Prostate gland (tissue), 2 donors: ENCODE data around the gene MED8.

Experiments
- POLR2A ChIP-seq: fragments of 450-650 bp; IDR thresholded peaks from one replicate; pipeline ENCODE4 v1.6.1; 2016; ENCODE audit warnings: antibody characterized with exemption, mild to moderate bottlenecking
- POLR2AphosphoS5 ChIP-seq: sonication (generic); formaldehyde crosslinking; IDR thresholded peaks from one replicate; pipeline ENCODE4 v1.6.1; 2017; ENCODE audit warnings: antibody characterized with exemption
- TF ChIP-seq, protein P1 (sequence below), 4 experiments: fragments of 200-600 bp in 2 of 4; fragments of 450-650 bp in 2 of 4; sonication (generic) in 2 of 4; IDR thresholded peaks; 1 replicate in 3 of 4; 2 replicates in 1 of 4; pipeline ENCODE4 v1.5.1; 2016 to 2019; ENCODE audit warnings: antibody characterized with exemption in 4 of 4, mild to moderate bottlenecking in 2 of 4, moderate library complexity in 2 of 4

DNA sequence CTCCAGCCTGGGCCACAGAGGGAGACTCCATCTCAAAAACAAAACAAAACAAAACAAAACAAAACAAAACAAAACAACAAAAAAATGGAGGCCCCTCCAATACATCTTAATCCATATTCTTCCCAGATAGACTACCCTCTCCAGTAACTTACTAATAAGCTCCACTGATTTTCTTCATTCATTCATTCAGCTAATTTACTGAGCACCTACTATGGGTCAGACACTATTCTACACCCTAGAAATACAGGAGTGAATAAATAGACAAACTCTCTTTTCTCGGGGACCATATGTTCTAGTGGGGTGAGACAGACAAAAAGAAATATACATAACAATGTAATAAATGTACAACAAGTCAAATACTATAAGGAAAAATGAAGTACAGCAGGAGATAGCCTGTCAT lies 38.6 kb downstream of the MED8 start:
- TF ChIP-seq, protein P1, sequence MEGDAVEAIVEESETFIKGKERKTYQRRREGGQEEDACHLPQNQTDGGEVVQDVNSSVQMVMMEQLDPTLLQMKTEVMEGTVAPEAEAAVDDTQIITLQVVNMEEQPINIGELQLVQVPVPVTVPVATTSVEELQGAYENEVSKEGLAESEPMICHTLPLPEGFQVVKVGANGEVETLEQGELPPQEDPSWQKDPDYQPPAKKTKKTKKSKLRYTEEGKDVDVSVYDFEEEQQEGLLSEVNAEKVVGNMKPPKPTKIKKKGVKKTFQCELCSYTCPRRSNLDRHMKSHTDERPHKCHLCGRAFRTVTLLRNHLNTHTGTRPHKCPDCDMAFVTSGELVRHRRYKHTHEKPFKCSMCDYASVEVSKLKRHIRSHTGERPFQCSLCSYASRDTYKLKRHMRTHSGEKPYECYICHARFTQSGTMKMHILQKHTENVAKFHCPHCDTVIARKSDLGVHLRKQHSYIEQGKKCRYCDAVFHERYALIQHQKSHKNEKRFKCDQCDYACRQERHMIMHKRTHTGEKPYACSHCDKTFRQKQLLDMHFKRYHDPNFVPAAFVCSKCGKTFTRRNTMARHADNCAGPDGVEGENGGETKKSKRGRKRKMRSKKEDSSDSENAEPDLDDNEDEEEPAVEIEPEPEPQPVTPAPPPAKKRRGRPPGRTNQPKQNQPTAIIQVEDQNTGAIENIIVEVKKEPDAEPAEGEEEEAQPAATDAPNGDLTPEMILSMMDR (IDR thresholded peaks at IDR 0.05), result no peak
- TF ChIP-seq POLR2A (no peak), POLR2AphosphoS5 (no peak)
